Measurements from ENCODE around the gene TUBB6. TPM values are rescaled to one million over a fixed set of nuclear protein-coding genes. Genes with fewer than 3 reads are reported as not detected.

The TUBB6 gene
- total RNA-seq, 4 donors from 2014 or later, result 61.0 to 164 (median 108) TPM

DNA sequence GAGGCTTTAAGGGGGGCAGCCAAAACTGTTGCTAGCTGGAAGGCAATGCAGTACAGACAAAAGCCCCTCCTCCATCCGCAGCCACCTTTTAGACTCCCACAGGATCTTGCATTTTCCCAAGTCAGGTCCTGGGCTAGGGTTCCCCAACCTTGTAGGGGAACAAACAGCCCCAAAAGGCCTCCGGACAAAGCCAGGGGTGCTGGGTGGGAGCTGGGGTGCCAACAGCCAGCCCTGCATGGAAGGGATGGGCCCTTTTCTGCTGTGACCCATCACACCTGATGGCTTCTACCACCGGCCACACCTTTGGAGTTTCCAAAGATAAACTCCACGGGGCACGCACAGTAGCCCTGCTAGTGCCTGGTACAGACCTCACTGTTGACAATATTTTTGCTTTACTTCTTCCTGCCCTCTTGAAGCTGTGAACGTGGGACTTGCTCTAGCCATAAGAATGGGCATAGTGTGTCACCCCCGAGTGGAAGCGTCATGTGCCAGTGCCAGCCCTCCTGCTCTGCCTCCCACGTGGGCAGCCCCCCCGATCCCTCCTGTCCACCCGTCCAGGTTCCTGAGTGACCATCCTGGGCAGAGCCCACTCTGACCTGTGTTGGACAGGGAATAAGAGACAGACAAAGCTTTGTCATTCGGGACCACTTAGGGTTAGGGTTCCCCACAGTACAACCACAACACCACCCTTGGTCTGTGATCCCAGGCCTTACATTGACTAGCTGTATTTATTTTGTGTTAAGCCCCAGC lies 18.8 kb downstream of the TUBB6 start:
- no peak overlapping the region for H3K27ac ChIP-seq
- H3K36me3 ChIP-seq, result peaks cover 0 to 30% (median 10%) of the 10 kb centered on the region in 4 donors
- in situ Hi-C loops (cut with MboI; ENCODE audit: low pct_ligation_motif_present in 1 of 4, low pct_unique_long_range_greater_than_20kb in 1 of 4, low sequenced_read_pairs in 3 of 4), result no loop called here

GRCh38 chr18:12327510-12328178 lies 19.6 kb downstream of the TUBB6 start:
- in situ Hi-C loops (cut with MboI; ENCODE audit: low pct_ligation_motif_present in 1 of 4, low pct_unique_long_range_greater_than_20kb in 1 of 4, low sequenced_read_pairs in 3 of 4), result no loop called here

More for the DNA sequence above, 18.8 kb downstream of the TUBB6 start:
- DNase-seq, result no peak
- 91 to 100% methylated on average over 1 to 12 of the region's 12 CpGs for WGBS, 2 donors (ENCODE audit: low coverage in 1 of 2)
- no peaks in the 10 kb centered on the region for H3K9me3 ChIP-seq
- no peaks in the 10 kb centered on the region for H3K27me3 ChIP-seq
- intact Hi-C loops (cut with DNase I; ENCODE audit: low total_unique reads), result no loop called here
- no peak overlapping the region for H3K4me3 ChIP-seq
- TF ChIP-seq POLR2A (IDR thresholded peaks at IDR 0.05), result no peak
- TF ChIP-seq POLR2AphosphoS5 (IDR thresholded peaks at IDR 0.05), result no peak
- no peak for TF ChIP-seq EP300 (IDR thresholded peaks at IDR 0.05; ENCODE audit: low read depth)
- no peak for TF ChIP-seq CTCF (IDR thresholded peaks at IDR 0.05)
- H3K4me1 ChIP-seq, result no peaks in the 10 kb centered on the region

DNA sequence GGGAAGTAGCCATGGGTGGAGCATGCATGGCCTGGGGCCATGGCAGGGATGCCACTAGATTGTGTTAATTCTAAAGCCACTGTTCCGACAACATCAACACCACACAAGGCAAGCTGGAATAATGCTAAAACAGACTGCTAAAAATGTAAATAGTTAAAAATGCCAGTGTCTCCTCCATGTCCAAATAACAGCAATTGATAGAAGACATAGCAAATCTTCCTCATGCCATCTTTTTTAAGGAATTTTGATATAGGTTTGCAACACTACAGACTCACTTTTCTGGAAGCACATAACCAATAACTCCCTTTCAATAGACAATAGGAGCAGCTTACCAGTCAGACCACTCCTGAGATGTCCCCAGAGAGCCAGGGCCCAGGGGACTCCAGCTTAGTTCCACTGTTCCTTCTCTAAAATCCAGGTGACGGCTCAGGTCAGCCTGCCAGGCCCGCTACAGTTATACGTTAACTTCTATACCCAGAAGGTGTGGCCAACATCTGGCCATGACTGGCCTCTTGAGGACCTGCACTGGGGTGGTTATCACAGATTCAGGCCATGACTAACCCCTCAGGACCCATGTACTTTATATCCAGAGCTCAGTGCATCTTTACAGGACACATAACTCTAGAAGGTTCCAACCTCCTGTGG lies 20.3 kb downstream of the TUBB6 start:
- DNase-seq, result no peak
- Histone ChIP-seq H3K4me3 (no peak overlapping the region), H3K27me3 (no peaks in the 10 kb centered on the region), H3K36me3 (peaks cover 0 to 27% (median 10%) of the 10 kb centered on the region in 4 donors), H3K27ac (peak overlapping the region in 1 of 4 donors; percentile 51), H3K9me3 (no peaks in the 10 kb centered on the region), H3K4me1 (no peaks in the 10 kb centered on the region)
- TF ChIP-seq POLR2A (IDR thresholded peaks at IDR 0.05) (no peak), CTCF (IDR thresholded peaks at IDR 0.05) (no peak), POLR2AphosphoS5 (IDR thresholded peaks at IDR 0.05) (no peak), EP300 (IDR thresholded peaks at IDR 0.05; ENCODE audit: low read depth) (no peak)
- intact Hi-C loops (cut with DNase I; ENCODE audit: low total_unique reads), result no loop called here
- WGBS, 2 donors (ENCODE audit: low coverage in 1 of 2), result 93 to 100% methylated on average over 1 to 4 of the region's 4 CpGs
- in situ Hi-C loops (cut with MboI; ENCODE audit: low pct_ligation_motif_present in 1 of 4, low pct_unique_long_range_greater_than_20kb in 1 of 4, low sequenced_read_pairs in 3 of 4), result no loop called here

More at GRCh38 chr18:12327510-12328178, 19.6 kb downstream of the TUBB6 start:
- Histone ChIP-seq H3K4me1 (no peaks in the 10 kb centered on the region), H3K9me3 (no peaks in the 10 kb centered on the region), H3K4me3 (no peak overlapping the region), H3K27me3 (no peaks in the 10 kb centered on the region), H3K27ac (peak overlapping the region in 2 of 4 donors; percentile 36 to 51), H3K36me3 (peaks cover 0 to 30% (median 10%) of the 10 kb centered on the region in 4 donors)
- TF ChIP-seq POLR2AphosphoS5 (IDR thresholded peaks at IDR 0.05), result peak in 1 of 3 donors; percentile 5
- TF ChIP-seq POLR2A (IDR thresholded peaks at IDR 0.05), result no peak
- no peak for TF ChIP-seq EP300 (IDR thresholded peaks at IDR 0.05; ENCODE audit: low read depth)
- TF ChIP-seq CTCF (IDR thresholded peaks at IDR 0.05), result peak; percentile 62 to 85 (median 75)
- peak; percentile 81 for DNase-seq
- 64% methylated on average over 11 of the region's 11 CpGs; no CpG with 5 or more reads in 1 of the 2 donors for WGBS, 2 donors (ENCODE audit: low coverage in 1 of 2)
- intact Hi-C loops (cut with DNase I; ENCODE audit: low total_unique reads), result no loop called here

- H3K27ac ChIP-seq, result no peak overlapping the region
- no peak for DNase-seq
- no peak for TF ChIP-seq POLR2A (IDR thresholded peaks at IDR 0.05)
- no peak for TF ChIP-seq POLR2AphosphoS5 (IDR thresholded peaks at IDR 0.05)
- no peak for TF ChIP-seq EP300 (IDR thresholded peaks at IDR 0.05; ENCODE audit: low read depth)
- no peak for TF ChIP-seq CTCF (IDR thresholded peaks at IDR 0.05)
- intact Hi-C loops (cut with DNase I; ENCODE audit: low total_unique reads) (no loop called here), in situ Hi-C loops (cut with MboI; ENCODE audit: low pct_ligation_motif_present in 1 of 4, low pct_unique_long_range_greater_than_20kb in 1 of 4, low sequenced_read_pairs in 3 of 4) (no loop called here)
- no peaks in the 10 kb centered on the region for H3K27me3 ChIP-seq
- no peaks in the 10 kb centered on the region for H3K4me1 ChIP-seq
- peaks cover 0 to 26% (median 10%) of the 10 kb centered on the region in 4 donors for H3K36me3 ChIP-seq
- WGBS, 2 donors (ENCODE audit: low coverage in 1 of 2), result 94 to 97% methylated on average over 6 to 11 of the region's 11 CpGs
- H3K4me3 ChIP-seq, result no peak overlapping the region
- no peaks in the 10 kb centered on the region for H3K9me3 ChIP-seq
Observed at GRCh38 chr18:12329125-12329698, 21.2 kb downstream of the TUBB6 start.

All from transverse colon (tissue), 4 donors.